Measurements from ENCODE around the gene PIP5KL1.

Gene PIP5KL1

DNA sequence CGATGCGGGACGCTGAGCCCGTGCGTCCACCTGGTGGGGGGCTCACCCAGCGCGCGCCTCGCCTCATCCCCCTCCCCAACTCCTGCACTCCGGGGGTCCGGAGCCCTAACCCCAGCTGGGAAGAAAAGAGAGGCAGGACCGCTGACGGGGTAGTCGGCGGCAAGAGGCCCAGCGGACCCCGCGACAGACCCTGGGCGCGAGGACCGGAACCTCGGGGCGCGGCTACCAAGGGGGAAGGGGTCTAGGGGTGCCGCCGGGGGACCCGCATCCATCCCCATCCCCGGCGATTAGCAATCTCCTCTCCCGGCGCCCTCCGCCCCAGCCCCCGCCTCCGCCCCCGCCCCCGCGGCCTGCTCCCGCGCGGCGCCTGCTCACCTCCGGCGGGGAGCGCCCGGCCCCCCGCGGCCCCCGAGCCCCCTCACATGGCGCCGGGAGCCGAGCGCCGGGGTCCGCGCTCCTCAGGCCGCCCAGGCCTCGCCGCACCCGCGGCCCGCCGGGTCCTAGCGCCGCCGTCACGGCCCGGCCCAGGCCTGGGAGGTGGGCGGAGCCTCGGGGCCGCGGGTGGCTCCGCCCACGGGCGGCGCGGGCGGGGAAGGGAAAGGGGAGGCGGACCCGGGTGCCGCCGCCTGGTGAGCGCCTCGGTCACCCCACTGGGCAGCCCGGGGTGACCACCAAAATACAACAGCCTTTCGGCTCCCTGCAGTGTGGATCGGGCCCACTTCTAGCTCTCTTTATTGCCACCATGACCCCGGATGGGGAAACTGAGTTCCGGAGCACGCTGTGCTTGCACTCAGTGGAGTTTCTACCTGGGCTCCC, 31.2 kb downstream of the PIP5KL1 start, which contains the start of gene ST6GALNAC6:
Gene ST6GALNAC6, minus strand, starts transcription at position 476 of the 816 bp plus-strand sequence. CDS start 1,622 bp downstream, outside the sequence.
- Histone ChIP-seq H3K36me3 (replicated peaks; ENCODE audit: low read depth, low read length) (peaks cover 28% of the 10 kb centered on the region), H2AFZ (ENCODE audit: low read depth, low read length) (no peak within 1 kb of the TSS), H3K27ac (ENCODE audit: low read length) (peak within 1 kb of the TSS; percentile 41), H3K9ac (ENCODE audit: low read length) (peak within 1 kb of the TSS; percentile 94), H4K20me1 (ENCODE audit: insufficient read depth, low read length) (0 out of 2 replicates have a peak, but pooled peaks cover 4% of the 10 kb centered on the region), H3K27me3 (ENCODE audit: low read depth, low read length) (no peaks in the 10 kb centered on the region), H3K4me1 (ENCODE audit: low read length) (peaks cover 38% of the 10 kb centered on the region), H3K9me3 (ENCODE audit: insufficient read depth, low read length) (peaks cover 11% of the 10 kb centered on the region; the same call in 1 of the 2 replicates), H3K79me2 (ENCODE audit: low read length) (peaks cover 8% of the 10 kb centered on the region), H3K4me2 (ENCODE audit: low read length) (peak within 1 kb of the TSS; percentile 93), H3K4me3 (ENCODE audit: low read length) (peak within 1 kb of the TSS; percentile 95)
- TF ChIP-seq EZH2phosphoT487 (IDR thresholded peaks at IDR 0.05; ENCODE audit: low read depth), result no peak
- no peak for TF ChIP-seq CTCF (IDR thresholded peaks at IDR 0.05; ENCODE audit: low read depth, low read length)

- H3K27me3 ChIP-seq (ENCODE audit: low read depth, low read length), result no peaks in the 10 kb centered on the region
- peak overlapping the region; percentile 95 for H3K4me3 ChIP-seq (ENCODE audit: low read length)
- H4K20me1 ChIP-seq (ENCODE audit: insufficient read depth, low read length), result 0 out of 2 replicates have a peak, but pooled peaks cover 4% of the 10 kb centered on the region
- peaks cover 14% of the 10 kb centered on the region; the same call in 1 of the 2 replicates for H3K9me3 ChIP-seq (ENCODE audit: insufficient read depth, low read length)
- H2AFZ ChIP-seq (ENCODE audit: low read depth, low read length), result no peak overlapping the region
- peak overlapping the region; percentile 41 for H3K27ac ChIP-seq (ENCODE audit: low read length)
- H3K79me2 ChIP-seq (ENCODE audit: low read length), result peaks cover 8% of the 10 kb centered on the region
- peaks cover 31% of the 10 kb centered on the region for H3K4me1 ChIP-seq (ENCODE audit: low read length)
- TF ChIP-seq CTCF (IDR thresholded peaks at IDR 0.05; ENCODE audit: low read depth, low read length) (no peak), EZH2phosphoT487 (IDR thresholded peaks at IDR 0.05; ENCODE audit: low read depth) (no peak)
- peaks cover 35% of the 10 kb centered on the region for H3K36me3 ChIP-seq (replicated peaks; ENCODE audit: low read depth, low read length)
- H3K9ac ChIP-seq (ENCODE audit: low read length), result peak overlapping the region; percentile 94
- peak overlapping the region; percentile 82 for H3K4me2 ChIP-seq (ENCODE audit: low read length)
Observed at GRCh38 chr9:127898433-127899127, 32.0 kb downstream of the PIP5KL1 start.

DNA sequence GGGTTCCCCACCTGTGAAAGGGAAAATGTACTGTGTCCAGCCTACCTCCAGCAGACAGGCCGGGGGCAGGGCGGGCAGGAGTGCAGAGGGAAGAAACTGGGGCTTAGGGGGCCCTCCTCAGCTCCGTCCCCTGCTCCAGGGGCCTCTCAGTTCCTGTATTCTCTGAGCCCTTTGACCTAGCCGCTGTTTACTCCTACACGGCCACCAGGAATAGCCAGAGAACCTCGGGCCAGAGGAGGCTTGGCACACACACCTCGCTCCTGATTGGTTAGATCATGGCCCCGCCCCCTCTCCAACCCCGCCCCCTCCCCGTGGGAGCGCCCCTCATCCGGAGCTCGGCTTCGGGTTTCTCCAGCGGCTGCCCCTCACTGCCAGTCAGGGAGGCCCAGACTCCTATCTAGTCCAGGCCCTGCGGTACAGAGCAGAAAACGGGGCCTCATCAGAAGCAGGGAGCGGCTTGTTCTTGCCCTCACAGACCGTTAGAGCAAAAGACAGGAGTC, 33.3 kb downstream of the PIP5KL1 start:
- Histone ChIP-seq H3K27ac (ENCODE audit: low read length) (no peak overlapping the region), H3K4me3 (ENCODE audit: low read length) (no peak overlapping the region), H3K9ac (ENCODE audit: low read length) (no peak overlapping the region), H4K20me1 (ENCODE audit: insufficient read depth, low read length) (0 out of 2 replicates have a peak, but pooled peaks cover 4% of the 10 kb centered on the region), H3K4me1 (ENCODE audit: low read length) (peaks cover 26% of the 10 kb centered on the region), H3K9me3 (ENCODE audit: insufficient read depth, low read length) (peaks cover 28% of the 10 kb centered on the region), H3K36me3 (replicated peaks; ENCODE audit: low read depth, low read length) (peaks cover 49% of the 10 kb centered on the region), H2AFZ (ENCODE audit: low read depth, low read length) (no peak overlapping the region), H3K79me2 (ENCODE audit: low read length) (peaks cover 8% of the 10 kb centered on the region), H3K27me3 (ENCODE audit: low read depth, low read length) (no peaks in the 10 kb centered on the region), H3K4me2 (ENCODE audit: low read length) (peak overlapping the region; percentile 3; the same call in 1 of the 2 replicates)
- TF ChIP-seq CTCF (IDR thresholded peaks at IDR 0.05; ENCODE audit: low read depth, low read length) (no peak), EZH2phosphoT487 (IDR thresholded peaks at IDR 0.05; ENCODE audit: low read depth) (no peak)

Measured in OCI-LY3 (cell line).